Measurements from ENCODE around the gene GRIP1.

GRIP1 gene

DNA sequence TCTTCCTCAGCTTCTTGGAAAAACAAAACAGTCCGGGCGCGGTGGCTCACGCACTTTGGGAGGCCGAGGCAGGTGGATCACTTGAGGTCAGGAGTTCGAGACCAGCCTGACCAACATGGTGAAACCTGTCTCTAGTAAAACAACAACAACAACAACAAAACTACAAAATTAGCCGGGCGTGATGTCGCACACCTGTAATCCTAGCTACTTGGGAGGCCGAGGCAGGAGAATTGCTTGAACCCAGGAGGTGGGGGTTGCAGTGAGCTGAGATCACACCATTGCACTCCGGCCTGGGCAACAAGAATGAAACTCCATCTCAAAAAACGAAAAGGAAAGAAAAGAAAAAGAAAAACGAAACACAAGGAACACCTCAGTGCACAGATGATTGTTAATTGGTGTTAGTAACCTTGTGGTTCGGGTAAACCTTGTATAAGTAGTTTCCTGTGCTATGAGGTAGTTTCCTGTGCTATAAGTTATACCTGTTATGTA, 375.5 kb downstream of the GRIP1 start:
- DNase-seq = peak; percentile 24

DNA sequence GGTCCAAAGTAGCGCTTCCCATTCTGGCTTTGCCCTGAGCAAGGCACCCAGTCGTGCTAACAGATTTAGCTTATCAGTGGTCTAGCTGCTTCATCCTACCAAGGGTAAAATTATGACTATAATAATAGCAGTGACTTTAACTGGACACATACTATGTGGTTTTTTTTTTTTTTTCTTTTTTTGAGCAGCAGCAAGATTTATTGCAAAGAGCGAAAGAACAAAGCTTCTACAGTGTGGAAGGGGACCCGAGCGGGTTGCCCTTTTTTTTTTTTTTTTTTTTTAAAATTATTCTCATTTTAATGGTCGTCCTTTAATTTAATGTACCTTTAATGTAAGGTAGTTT, 376.1 kb downstream of the GRIP1 start:
- no peak for DNase-seq

- DNase-seq = peak; percentile 99
Measured at GRCh38 chr12:66301944-66302826, 376.7 kb downstream of the GRIP1 start, which contains the start of gene HELB. HELB (plus strand) TSS chr12:66302493; CDS start chr12:66302604, 111 bp downstream.

GRCh38 chr12:66297923-66298322, 381.0 kb downstream of the GRIP1 start:
- DNase-seq = no peak
